Left lung (tissue), 10 donors: ENCODE measurements around the gene RAP1GAP. TPM values are rescaled to one million over a fixed set of nuclear protein-coding genes. Genes with fewer than 3 reads are reported as not detected.
"Not testable (repeated sequence)": the region's sequence is repeated elsewhere in the genome, so short reads cannot be mapped to it uniquely, and the experiment has no call there.

ENCODE experiments used
- ATAC-seq: fragments of 200-7000 bp; cut with Tn5 transposase; one replicate; pipeline ENCODE4 v1.9.1; 2020; ENCODE audit warnings: moderate library complexity
- DNase-seq, 4 donors: peaks; one replicate each; pipeline ENCODE4 v3.0.0-alpha.2; 2013 to 2020
- H3K27ac ChIP-seq, 2 donors: fragments of 200-600 bp; sonication (generic) in 1 of 2; one replicate each; pipeline versions ENCODE4 v1.5.0 to v1.8.0; 2020 to 2021
- H3K27me3 ChIP-seq, 2 donors: fragments of 200-600 bp; sonication (generic) in 1 of 2; one replicate each; pipeline versions ENCODE4 v1.5.0 to v1.8.0; 2020 to 2021
- H3K36me3 ChIP-seq, 2 donors: fragments of 200-600 bp; sonication (generic) in 1 of 2; one replicate each; pipeline versions ENCODE4 v1.5.0 to v1.8.0; 2020 to 2021
- H3K4me1 ChIP-seq, 2 donors: fragments of 200-600 bp; one replicate each; pipeline ENCODE4 v1.8.0; 2021
- H3K4me3 ChIP-seq, 2 donors: fragments of 200-600 bp; sonication (generic) in 1 of 2; one replicate each; pipeline versions ENCODE4 v1.5.0 to v1.8.0; 2020 to 2021; ENCODE audit warnings: mild to moderate bottlenecking in 1 of 2
- H3K9me3 ChIP-seq, 2 donors: fragments of 200-600 bp; sonication (generic) in 1 of 2; one replicate each; pipeline versions ENCODE4 v1.5.0 to v1.8.0; 2020 to 2021
- CTCF ChIP-seq, 2 donors: fragments of 200-600 bp; sonication (generic) in 1 of 2; IDR thresholded peaks; one replicate each; pipeline versions ENCODE4 v1.5.0 to v1.8.0; 2021; ENCODE audit warnings: antibody characterized with exemption in 2 of 2
- intact Hi-C, 2 donors: fragments of 100-400 bp; cut with DNase I; formaldehyde crosslinking; loops; one replicate each; pipeline versions ENCODE4 v1.11.2 to v1.14.2; 2022
- polyA plus RNA-seq, 6 donors: library from polyadenylated mRNA; unstranded; fragments of 120-200 nt; gene quantifications; one replicate each; pipeline ENCODE4 v1.2.1, GENCODE V29; 2013; ENCODE audit not compliant: insufficient read length in 6 of 6
- total RNA-seq, 2 donors: library from RNA; stranded (reverse); fragmentation: NEBNext Ultra II Directional; extraction: Animal tissue kit (Norgen Biotek cat#: 25700); gene quantifications; one replicate each; pipeline ENCODE4 v1.2.1, GENCODE V29; 2021
- donor health status: DM: no; HTN: yes; CAD: no.
- donor health status: DM: no; HTN: no; CAD: no.

The RAP1GAP gene
- total and polyA plus RNA-seq, 8 donors = 20.7 to 59.3 (median 45.2) TPM

DNA sequence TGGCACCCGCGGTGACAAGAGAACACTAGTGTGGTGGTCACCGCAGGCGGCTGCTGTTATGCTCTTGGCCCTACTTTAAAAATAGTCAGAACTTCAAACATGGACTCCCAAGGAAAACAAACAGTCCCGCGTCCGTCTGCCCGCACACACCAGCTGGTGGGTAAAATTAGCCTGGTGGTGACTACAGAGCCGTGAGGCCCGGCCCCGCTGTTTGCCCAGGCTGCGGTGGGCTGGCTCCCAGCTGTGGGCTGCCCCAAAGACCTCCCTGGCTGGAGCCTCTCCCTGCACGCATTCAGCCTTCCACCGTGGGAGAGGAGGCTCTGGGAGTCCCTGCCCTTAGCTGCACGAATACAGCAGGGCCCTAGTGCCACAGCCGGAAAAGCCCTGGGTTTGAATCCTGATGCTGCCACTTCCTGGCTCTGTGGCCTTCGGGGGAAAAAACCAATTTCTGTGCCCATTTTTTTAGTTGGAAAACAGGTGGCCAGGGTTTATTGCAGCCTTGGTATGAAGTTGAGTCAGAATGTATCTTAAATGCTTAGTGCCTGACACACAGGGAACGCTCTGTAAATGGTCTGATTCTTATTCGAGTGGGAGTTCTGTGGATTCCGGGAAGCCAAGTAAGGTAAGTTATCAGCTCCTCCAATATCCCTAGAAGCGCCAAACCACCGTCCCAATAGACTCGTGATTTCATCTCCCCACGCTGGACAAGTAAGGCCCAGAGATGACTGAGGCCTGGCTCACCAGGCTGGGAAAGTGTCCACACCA, 101.7 kb downstream of the RAP1GAP start:
- Histone ChIP-seq H3K4me1 (no peaks in the 10 kb centered on the region), H3K36me3 (peaks cover 0 to 79% of the 10 kb centered on the region in 2 donors), H3K27me3 (no peaks in the 10 kb centered on the region), H3K9me3 (no peaks in the 10 kb centered on the region), H3K27ac (no peak overlapping the region), H3K4me3 (no peak overlapping the region)
- ATAC-seq = no peak
- no peak for TF ChIP-seq CTCF (IDR thresholded peaks at IDR 0.05)
- intact Hi-C loops = no loop called here
- DNase-seq = peak in 1 of 4 donors; percentile 62

GRCh38 chr1:21566361-21566760, 102.8 kb downstream of the RAP1GAP start:
- intact Hi-C loops, H3K27ac ChIP-seq, ATAC-seq, H3K9me3 ChIP-seq, H3K4me3 ChIP-seq, H3K4me1 ChIP-seq, H3K27me3 ChIP-seq: not testable (repeated sequence)
- H3K36me3 ChIP-seq = peaks cover 0 to 89% of the 10 kb centered on the region in 2 donors
- DNase-seq = peak in 1 of 4 donors; percentile 18

- no peak for TF ChIP-seq CTCF (IDR thresholded peaks at IDR 0.05)
- Histone ChIP-seq H3K36me3 (peaks cover 0 to 90% of the 10 kb centered on the region in 2 donors), H3K4me1 (no peaks in the 10 kb centered on the region), H3K27me3 (no peaks in the 10 kb centered on the region), H3K4me3 (no peak overlapping the region), H3K27ac (no peak overlapping the region), H3K9me3 (no peaks in the 10 kb centered on the region)
- no peak for ATAC-seq
- intact Hi-C loops = no loop called here
- DNase-seq = peak in 1 of 4 donors; percentile 23
These were observed 103.9 kb downstream of the RAP1GAP start for GRCh38 chr1:21565285-21565684.

- no peak for ATAC-seq
- Histone ChIP-seq H3K27me3 (no peaks in the 10 kb centered on the region), H3K27ac (no peak overlapping the region), H3K36me3 (peaks cover 0 to 88% of the 10 kb centered on the region in 2 donors), H3K4me3 (no peak overlapping the region), H3K4me1 (no peaks in the 10 kb centered on the region), H3K9me3 (no peaks in the 10 kb centered on the region)
- no peak for TF ChIP-seq CTCF (IDR thresholded peaks at IDR 0.05)
- intact Hi-C loops = no loop called here
- DNase-seq = peak in 1 of 4 donors; percentile 22
These were observed 104.5 kb downstream of the RAP1GAP start for GRCh38 chr1:21564521-21565095.

GRCh38 chr1:21563971-21564370, 105.2 kb downstream of the RAP1GAP start:
- H3K4me3 ChIP-seq = no peak overlapping the region
- H3K27ac ChIP-seq = no peak overlapping the region
- DNase-seq = peak in 1 of 4 donors; percentile 48
- H3K4me1 ChIP-seq = no peaks in the 10 kb centered on the region
- H3K27me3 ChIP-seq = peaks cover 0 to 3% of the 10 kb centered on the region in 2 donors
- TF ChIP-seq CTCF (IDR thresholded peaks at IDR 0.05) = no peak
- intact Hi-C loops = no loop called here
- peaks cover 0 to 82% of the 10 kb centered on the region in 2 donors for H3K36me3 ChIP-seq
- ATAC-seq = no peak
- H3K9me3 ChIP-seq = no peaks in the 10 kb centered on the region
